NCI-H2081 (cell line): Measurements from ENCODE around the gene TRABD.

Experiments used
- DNase-seq, 2 experiments: peaks; one replicate each; lab custom pipeline; 2025; lab: John Stamatoyannopoulos, UW

Gene TRABD

GRCh38 chr22:50238755-50239154, 53.0 kb downstream of the TRABD start:
- no peak for DNase-seq

- no peak for DNase-seq
Observed at GRCh38 chr22:50242406-50242949, 56.8 kb downstream of the TRABD start.

DNA sequence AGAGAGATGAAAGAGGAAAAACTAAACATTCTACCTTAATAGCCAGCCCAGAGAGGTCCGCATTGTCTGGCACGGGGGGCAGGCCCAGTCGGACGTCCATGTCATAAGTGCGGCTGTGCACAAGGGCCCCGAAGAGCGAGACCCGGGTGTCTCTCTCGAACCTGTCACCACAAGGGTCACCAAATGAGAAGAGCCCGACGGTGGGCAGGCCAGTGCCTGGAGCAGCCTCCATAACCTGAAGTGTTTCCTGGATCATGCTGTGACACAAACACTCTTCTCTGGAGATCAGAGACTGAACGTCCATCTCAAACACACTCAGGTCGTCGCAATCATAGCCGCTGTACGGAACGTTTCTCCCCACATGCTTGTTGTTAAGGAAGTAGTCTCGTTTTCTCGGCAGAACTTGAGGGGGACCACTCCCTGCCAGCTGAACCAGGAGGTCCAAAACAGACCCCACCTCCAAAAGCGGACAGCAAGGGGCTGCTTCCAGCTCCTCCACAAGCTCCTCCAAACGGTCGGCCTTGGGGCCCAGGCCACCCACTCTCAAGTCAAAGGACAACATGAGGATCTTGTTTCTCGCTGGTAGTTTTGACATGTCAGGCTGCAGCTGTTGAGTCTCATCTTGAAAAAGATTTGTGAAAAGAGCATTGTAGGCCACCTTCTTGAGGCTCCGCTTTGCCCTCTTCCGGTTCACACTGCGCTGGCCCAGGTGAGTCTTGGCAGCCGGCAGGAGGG, 58.1 kb downstream of the TRABD start:
- DNase-seq = no peak

GRCh38 chr22:50244420-50245213, 58.9 kb downstream of the TRABD start, which contains the start of gene TUBGCP6:
TSS of gene TUBGCP6 (minus strand) at chr22:50245023. CDS start at chr22:50244459, 564 bp downstream.
- DNase-seq = peak; percentile 79 to 90

DNA sequence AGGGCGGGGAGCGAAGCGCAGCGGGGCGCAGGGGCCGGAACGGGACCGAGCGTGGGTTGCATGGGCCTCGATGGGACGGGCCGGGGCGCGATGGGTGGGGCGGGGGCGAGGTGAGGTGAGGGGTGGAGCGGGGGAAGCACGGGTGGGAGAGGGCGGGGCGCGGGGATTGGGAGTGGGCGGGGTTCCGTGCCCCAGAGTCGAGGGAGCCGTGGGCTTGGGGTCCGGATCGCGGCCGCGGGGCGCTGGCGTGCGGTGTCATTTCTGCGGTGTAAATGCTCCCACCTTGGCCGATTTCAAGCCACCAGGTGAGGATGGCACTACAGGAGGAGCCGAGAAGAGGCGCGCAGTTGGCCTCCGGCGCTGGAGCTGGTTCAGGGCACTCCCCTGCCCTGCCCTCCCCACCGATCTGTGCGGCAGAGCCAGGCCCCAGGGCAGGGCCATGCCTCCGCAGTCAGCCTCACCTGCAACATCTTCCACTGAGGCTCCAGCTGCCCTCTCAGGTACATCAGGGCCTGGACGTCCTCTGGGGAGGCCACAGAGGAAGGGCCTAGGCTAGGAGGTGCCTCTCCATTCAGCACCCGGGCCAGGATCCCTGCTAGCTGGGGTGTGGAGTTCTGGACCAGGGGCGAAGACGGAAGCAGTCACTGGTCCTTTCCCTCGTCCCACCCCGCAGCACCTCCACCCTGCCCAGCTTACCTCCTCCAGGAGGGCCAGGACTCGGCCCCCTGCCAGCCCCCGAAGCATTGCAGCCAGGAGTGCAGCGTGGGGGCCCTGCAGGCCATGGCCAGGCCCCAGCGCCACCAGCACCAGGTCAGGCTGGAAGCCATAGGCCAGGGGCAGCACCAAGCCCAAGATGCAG, 59.7 kb downstream of the TRABD start:
- DNase-seq = no peak

DNA sequence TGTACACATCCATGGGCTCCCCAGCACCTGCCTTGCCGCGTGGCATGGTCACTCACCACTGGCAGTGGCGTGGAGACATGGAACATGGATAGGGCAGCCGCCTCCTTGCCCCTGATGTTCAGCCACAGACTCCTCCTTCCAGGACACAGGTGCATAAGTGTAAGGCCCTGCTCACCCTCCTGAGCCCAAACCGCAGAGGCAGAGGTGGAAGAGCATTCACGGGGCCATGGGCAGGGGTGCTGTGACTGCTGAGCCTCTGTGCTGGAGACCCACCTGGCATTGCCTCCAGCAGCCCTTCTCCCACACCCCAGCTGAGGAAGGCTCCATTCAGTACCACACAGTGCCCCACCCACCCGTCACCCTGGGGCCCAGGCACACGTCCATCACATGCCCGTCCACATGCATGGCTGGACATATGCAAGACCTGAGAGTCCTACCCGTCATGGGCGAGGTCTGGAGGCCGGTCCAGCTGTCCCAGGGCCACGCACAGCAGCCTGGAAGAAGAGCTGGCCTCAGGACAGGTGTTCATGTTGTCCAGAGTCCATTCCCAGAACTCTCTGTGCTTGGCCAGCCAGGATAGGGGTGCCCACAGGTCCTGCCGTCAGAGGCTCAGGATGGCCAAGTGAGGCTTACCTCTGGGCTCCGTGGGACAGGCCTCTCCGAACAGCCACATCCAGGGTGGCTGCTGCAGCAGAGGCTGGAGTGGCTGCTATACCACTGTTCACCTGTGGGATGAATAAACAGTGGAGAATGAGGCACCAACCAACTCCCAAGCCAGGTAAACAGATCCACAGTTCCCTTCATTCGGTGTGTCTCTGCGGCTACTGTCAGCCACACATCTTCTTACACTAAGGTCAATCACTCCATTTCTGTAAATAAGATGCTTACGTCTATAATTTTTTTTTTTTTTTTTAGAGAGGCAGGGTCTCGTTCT, 60.8 kb downstream of the TRABD start:
- no peak for DNase-seq

DNA sequence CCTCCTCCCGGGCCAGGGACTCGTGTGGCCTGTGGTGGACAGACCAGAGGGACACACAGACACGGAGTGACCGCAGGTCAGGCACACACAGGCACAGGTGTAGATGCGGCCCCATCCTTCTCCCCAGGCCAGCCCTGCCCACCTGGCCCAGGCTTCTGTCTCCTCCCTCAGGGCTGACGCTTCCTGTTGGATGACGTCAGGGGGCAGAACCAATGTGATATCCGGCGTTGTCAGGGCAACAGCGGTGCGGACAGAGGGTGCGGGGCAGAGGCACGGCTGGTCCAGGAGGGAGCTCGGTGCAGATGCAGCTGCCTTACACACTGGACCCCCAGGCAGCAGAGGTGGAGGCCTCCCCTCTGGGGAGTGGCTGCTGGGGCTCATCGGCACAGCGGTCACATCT, 62.0 kb downstream of the TRABD start:
- peak; percentile 83 to 87 for DNase-seq

DNA sequence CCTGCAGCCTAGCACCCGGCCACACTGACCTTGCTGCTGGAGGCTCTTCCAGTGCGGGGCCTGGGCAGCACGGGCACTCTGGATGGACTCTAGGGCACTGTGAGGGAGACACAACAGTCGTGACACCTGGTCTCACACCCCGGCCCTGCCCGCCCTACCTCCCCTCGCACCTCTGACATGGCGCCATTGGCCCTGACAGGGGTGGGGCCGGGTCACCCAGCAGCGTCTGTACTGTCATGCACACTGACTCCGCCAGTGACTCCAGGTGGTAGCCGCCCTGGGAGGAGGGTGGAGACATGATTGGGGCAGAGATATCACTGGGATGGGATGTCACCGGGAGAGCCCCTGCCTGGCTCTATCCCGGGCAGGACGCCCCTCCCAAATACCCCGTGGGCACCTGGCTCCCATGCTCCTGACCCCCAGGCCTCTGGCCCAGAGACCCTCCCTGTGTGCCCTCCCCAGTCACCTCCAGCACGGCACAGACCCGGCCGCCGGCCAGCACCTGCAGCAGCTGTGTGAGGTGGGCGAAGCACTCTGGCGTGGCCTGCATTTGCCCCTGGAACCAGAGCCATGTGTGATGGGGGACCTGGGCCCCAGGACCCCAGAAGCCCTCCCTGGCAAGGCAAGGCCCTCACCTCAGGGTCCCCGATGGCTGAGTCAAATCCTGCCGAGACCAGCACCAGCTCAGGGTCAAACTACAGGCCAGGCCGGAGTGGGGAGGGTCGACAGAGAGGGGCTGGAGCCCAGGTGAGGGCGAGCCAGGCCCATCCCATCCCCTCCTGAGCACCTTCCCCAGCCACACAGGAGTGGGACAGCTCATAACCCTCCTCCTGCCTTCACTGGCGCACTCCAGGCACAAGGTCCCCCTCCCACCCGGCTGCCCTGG, 62.7 kb downstream of the TRABD start:
- DNase-seq = no peak
